GM18867 (cell line): ENCODE results near the gene LAIR1.
A peak's percentile ranks its signal among the peaks of the same experiment; 100 is the strongest.
"Not testable (repeated sequence)": the region's sequence is repeated elsewhere in the genome, so short reads cannot be mapped to it uniquely, and the experiment has no call there.

Experiments used
- ATAC-seq: cut with Tn5 transposase; IDR thresholded peaks from one replicate; pipeline ENCODE4 v1.9.1; 2021; ENCODE audit warnings: mild to moderate bottlenecking, moderate library complexity; ENCODE audit not compliant: unreplicated experiment

Gene LAIR1

DNA sequence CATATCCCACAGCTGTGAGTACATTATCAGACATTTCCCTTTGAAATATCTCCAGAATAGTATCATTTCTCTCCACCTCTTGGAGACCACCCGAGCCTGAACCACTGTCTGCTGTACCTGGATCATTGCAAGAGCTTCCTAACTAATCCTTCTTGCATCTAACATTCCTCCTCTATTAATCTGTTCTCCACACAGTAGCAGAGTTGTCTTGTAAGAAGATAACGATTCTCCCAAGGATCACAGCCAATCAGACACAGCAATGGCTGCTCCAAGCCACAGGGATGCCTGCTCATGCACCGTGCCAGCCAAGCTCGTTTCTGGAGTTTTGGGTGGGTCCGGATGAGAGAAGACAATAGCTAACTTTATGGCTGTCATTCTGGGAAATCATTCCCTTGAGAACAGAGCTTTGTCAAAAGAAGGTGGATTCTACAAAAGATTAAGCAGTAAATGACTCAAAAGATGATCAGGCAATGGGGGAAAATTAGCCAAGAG, 14.5 kb upstream of the LAIR1 start:
- ATAC-seq = no peak

DNA sequence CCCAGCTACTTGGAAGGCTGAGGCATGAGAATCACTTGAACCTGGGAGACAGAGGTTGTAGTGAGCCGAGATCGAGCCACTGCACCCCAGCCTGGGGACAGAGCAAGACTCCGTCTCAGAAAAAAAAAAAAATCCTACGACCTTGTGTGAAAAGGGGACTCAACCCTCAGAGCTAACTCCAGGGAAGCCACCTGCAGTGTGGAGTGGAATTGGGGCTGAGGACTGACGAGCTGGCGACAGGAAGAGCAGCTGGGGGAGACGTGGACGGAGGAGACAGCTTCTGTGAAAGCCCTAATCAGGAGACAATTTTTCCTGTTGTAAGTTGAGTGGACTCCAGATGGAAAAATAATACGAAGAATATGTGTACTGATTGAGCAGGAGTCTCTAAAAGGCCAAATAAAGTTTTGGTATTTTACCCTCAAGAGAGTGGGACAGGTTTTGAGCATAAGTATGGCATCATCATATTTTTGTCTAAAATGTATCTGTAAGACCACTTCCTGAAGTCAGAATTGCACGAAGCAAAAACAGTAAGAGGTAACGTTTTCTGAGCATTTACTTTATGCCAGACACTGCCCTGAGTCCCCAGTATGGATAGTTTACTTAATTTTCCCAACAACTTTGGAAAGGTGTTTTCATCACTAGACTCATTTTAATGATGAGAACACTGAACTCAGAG, 12.0 kb upstream of the LAIR1 start:
- no peak for ATAC-seq

DNA sequence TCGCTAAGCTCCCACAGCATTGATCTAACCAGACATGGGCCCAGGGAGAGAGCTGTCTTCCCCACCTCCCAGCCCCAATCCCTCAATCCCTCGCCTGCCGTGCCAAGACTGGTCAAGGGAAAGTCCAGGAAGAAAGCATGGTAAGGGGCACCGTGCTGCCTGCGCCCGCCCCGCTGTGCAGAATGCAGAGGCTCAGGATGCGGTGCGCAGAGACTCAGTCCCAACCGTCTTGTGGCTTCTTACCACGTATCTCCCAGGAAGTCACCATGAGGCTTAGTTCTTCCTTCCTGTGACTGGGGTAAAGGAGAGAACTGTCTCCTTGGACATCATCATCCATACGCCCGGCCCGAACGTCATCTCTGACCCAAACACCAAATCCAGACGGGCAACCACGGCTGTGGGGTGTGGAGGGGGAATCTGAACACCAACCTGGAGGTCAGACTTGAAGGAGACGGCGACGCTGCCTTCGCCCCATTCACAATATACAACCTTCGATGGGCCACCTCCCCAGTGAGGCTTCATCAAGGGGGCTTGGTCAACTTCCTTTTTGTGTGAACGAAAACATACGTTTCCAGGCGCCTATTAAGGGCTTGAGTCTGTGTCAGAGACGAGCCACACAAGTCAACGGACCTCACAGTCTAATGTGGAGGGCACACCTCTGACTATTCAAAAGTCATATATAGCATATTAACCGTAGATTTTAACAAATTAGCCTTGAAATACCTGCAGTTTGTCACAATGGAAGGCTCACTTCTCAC, 10.6 kb upstream of the LAIR1 start:
- ATAC-seq = not testable (repeated sequence)

DNA sequence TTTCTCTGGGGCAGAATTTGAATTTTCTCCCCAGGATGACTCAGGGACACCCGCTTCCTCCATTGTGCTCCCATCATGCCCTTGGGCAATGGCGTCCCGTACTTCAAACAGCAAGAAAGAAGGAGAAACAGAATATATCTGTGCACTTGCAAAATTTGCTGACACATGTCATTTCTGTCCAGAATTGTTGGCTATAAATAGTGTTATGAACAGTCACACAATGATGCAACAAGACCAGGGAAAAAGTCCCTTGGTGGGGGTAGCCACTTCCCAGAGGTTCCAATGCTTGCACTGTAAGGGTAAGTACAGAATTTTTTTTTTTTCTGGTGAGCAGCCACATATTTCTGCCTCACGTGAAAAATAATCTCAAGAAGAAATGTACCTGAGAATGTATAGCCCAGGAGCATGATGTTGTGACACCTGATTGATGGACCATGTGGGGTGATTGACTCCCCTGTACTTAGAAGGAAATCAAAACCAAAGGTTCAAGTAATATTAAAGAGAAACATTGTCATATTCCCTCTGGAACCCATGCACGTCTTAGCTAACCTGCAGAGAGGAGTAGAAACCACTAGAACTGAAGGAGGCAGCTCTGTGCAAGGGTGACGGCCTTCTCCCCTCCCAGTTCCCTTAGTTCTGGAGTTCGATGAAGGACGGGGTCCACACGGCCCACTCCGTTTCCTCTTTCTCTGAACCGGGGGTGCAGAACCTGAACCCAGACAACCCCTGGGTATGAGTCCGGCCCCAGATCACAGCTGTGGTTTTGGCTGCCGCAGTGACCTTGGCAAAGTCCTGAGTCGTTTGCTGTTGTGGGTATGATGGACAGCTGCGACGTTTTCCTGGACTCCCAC, 9.3 kb upstream of the LAIR1 start:
- no peak for ATAC-seq

DNA sequence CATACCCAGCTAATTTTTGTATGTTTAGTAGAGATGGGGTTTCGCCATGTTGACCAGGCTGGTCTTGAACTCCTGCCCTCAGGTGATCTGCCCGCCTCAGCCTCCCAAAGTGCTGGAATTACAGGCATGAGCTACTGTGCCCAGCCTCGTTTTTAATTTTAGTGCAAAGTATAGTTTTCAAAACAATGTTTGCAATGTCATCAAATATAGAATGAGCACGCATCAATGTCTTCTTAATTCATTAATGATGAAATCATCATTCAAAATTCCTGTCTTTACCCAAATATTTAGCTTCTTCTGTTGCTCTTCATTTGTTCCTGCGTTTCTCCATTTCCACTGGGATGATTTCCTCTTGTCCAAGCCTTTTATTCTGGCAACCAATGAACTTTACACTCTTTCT, 6.7 kb upstream of the LAIR1 start:
- ATAC-seq = not testable (repeated sequence)

DNA sequence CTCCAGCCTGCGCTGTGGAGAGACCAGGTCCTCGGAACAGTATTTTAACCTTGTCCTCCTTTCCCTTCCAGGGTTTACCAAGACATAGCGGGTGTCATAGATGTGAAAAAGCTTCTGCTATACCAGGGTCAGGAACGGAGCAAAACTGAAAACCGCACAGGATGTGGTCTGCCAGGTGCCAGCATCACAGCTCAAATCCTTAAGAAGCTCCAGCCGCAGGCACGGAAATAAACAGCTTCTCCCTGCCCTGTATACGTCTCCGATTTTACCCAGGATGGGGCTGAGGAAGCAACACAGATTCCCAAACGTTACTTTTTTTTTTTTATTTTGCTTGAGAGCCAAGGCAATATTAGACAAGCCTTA, 5.7 kb upstream of the LAIR1 start:
- not testable (repeated sequence) for ATAC-seq

DNA sequence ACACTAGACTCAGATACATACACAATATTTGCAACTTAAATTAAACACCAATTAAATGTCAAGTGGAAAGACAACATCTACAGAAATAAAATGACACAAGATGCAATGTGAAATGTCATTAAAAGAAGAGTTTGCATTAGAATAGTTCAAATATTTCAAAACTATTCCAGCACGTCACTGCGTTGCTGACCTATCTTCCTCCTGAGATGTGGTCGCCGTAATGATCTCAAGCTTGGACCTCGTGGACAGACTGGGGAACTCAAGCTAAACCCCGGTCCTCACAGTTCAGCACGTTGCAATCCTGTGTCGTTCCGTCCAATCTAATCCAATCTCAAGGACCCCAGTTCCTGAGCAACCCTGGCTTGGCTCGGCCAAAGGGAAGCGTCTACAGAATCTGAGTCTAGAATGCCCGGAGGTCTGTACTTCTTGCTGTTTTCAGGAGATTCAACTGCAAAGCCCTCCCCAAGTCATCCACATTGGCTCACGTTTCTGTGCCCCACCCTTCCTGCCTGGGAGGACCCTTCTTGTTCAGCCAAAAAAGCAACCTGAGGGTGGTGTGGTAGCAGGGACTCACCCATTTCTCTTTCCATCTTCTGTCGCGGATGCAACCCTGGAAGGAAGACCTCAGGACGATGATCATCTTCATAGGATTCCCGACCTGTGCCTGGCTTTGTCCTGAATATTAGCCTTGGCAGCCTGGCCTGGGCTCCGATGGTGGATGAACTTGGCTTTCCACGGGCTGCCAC, 5.1 kb upstream of the LAIR1 start:
- ATAC-seq = not testable (repeated sequence)

DNA sequence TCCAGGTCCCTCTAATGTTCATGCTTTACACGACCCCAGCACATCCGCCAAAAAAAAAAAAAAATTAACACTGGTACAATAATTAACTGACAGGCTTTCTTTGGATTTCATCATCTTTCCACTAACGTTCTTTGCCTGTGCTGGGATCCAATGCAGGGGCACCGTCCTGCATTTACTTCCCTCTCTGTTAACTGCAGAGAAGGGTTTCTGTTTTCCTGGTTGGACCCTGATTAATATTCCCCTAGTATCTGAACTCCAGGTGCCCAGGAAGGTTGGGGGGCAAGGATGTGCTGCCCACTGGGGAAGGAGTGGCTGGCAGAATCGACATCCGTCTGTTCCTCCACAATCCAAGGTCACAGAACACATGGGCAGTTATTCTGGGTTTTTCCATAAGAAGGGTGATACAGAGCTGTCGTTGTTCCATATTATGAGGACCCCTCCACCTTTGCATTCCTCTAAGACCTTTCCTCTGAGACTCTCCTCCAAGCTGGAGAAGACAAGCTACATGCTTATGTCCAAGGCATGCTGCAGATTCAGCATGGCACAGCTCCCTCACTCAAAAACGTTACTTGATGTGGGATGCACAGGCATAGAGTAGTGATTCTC, 4.5 kb upstream of the LAIR1 start:
- no peak for ATAC-seq

DNA sequence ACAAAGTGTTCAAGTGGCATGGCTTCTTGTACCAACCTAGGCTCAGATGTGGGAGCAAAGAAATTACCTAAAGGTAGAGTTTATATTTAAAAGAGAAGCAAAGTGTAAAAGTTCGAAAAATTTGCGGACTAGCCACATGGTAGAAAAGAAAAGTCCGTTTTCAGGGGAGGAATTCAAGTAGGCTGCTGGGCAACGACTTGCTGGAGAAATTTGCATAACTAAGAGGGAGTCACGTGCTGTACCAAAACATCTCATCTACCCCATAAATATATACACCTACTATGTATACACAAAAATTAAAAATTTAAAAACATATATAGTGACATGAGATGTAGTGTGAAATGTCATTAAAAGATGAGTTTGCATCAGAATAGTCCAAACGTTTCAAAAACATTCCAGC, 2.1 kb upstream of the LAIR1 start:
- no peak for ATAC-seq

DNA sequence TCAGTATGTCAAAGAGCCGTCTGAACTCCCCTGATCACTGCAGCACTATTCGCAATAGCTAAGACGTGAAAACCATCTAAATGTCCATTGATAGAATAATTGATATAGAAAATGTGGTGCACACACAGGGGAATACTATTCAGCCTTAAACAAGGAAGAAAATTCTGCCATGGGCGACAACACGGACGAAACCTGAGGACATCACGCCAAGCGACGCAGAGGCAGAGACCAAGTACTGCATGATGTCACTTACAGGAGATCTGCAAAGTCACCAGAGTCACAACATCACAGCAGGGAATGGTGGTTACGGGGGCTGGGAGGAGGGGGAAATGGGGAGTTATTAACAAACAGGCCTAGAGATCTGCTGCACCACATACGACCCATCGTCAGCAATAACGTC, 1.1 kb upstream of the LAIR1 start:
- ATAC-seq = not testable (repeated sequence)

DNA sequence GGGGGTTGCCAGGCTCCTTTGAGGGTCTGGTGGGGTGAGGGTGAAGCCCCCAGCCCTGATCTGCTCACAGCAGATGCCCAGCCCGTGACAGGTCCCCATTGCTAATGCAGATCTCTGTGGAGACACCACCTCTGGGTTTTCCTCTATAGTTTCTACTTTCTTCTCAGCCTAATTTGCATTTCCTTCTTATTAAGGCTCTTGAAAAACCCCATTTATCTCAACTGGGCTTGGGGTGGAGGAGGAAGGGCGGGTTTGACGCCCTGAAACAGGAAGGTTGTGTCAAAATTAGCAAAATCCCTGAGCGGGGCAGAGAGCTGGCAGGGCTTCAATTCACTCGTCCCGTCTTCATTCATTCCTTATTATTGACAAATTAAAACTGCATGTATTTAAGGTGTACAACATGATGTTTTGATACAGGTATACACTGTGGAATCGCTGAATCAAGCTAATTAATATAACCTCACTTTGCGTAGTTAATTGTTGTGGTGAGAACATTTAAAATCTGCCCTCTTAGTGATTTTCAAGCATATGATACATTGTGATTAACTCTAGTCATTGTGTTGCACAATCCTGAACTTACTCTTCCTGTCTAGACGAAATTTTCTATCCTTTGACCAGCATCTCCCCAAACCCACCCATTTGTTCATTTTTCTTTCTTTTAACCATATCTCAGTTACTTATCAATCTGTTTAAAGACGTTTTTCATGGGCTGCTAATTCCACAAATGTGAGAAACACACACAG, 2.9 kb downstream of the LAIR1 start:
- ATAC-seq = not testable (repeated sequence)

DNA sequence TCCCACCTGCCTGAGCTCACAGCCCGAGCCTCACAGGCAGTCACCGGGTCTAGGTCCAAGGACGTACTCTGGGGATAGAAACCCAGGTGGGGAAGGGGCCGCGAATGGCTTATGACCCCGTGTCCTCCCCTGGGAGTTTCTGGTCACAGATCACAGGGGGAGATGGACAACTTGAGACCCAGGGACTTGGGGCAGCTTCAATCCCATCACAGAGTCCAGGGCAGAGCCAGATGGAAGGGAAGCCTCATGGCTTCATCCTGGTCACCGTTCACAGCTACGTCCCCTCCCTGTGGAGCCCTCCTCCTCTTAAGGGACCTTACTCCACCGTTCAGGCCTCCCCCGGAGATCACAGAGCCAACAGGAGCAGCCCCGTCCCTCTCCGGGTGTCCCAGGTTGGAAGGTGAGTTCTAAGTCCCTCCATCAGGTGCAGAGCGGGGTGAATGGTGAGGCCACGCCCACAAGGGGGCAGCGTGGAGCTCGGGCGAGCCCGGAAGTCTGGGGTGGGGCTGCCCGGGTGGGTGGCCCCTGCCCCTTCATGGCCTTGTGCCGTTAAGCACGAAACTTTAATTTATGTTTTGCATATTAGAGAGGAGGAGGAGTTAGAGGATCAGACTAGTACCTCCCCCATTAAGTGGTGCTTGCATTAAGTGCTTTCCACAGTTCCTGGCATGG, 5.4 kb downstream of the LAIR1 start:
- ATAC-seq = peak; percentile 60

DNA sequence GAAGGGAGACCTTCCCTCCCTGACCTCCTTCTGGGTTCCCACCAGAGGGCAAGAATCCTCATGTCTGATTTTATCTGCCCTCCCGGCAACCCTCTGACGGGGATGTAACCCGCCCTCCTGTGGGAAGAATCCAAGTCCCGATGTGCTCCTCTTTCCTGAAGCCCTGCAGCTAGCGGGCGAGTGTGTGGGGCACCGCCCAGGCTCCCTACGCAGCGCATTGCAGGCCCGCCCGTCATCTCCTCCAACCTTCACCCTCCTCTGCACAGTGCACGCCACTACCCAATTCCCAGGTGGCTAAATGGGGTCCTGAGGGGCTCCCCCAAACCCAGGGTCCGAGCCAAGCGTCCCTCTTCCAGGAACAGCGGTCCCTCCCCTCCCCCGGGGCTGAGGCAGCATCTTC, 7.3 kb downstream of the LAIR1 start:
- ATAC-seq = no peak

DNA sequence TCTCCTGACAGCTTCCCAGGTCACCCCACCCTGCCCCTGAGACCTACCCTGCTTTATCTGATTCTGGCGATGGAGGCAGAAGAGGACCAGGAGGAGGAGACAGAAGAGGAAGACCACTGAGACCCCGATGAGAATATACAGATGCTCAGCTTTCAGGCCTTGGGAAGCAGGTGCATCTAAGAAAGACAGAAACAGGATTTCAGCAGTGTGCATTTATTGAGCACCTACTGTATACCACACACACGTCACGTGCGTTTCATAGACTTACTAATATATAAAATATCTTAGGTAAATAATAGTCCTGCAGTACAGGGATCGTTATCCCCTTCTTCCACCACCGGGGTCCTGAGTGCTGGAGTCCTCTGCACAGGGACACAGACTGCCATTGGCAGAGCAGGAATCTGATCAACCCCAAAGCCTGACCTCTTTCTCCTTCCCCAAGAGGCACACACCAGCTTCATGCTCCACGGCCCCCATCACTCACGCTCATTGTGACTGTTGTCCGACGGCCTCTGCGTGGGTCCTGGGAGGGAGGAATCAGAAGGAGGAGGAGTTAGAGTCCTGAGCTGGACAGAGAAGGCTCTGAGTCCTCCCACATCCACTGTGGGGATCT, 8.2 kb downstream of the LAIR1 start:
- ATAC-seq = no peak

DNA sequence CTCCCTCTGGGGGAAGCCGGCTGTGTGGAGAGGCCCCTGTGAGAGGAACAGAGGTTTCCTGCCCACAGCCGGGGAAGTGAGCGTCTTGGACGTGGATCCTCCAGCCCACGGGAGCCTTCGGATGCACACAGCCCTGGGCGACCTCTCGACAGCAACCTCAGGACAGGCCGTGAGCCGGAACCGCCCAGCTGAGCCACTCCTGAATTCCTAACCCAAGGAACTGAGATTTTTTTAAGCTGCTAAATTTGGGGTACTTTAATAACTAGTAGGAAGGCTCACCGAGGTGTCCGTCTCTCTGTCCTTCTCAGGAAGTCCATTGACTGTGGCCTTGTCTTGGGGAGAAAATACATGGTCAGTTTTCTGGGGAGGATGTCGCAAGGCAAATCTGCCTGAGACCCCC, 9.1 kb downstream of the LAIR1 start:
- ATAC-seq = no peak

DNA sequence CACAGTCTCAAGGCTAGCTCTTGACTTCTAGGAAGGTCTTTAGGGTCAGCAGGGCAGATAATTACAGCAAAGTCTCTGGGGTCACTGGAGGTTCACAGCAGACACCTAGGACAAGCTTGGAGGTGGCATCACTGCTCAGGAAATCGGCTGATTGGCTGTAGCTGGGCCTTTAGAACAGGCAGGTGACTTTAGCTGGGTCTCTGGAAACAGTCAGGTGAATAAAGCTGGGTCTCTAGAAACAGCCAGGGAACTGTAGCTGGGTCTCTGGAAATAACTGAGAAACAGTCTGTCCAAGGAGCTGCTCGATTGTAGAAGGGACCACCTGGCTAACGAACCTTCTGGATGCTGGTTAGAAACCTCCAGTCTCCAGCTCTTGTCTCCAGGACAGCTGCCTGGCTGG, 10.0 kb downstream of the LAIR1 start:
- no peak for ATAC-seq

DNA sequence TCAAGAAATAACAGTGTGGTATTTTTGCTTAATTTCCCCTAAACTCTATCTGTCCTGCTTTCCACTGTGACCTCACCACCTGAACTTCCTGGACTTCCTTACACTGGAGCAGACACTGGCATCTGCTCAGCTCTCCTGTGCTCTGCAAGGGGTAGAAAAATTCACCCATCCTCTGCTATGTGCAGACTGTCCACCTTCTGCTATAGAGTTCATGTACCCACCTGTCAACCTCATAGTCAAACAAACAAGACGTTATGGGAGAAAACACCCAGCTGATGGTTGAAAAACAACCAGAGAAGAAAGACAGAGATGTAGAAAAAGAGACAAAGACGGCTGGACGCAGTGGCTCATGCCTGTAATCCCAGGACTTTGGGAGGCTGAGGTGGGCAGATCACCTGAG, 12.2 kb downstream of the LAIR1 start:
- ATAC-seq = no peak

DNA sequence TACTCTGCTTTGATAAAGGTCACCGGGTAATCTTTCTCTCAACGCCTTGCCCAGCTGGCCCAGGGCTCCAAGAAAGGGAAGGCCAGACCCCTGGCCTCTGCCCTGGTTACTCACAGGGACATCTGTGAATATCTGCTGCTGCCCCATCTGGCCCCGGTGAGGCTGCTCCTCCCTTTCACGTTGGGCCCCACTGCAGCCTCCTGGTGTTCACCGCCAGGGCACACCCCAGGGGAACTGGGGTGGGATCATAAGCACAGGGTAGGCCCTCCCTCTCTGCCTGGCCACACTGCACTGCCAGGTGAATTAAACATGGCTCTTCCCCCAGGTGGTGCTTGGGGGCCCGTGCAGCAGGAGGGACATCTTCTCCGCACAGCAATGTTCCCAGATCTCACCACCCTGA, 12.7 kb downstream of the LAIR1 start:
- no peak for ATAC-seq

DNA sequence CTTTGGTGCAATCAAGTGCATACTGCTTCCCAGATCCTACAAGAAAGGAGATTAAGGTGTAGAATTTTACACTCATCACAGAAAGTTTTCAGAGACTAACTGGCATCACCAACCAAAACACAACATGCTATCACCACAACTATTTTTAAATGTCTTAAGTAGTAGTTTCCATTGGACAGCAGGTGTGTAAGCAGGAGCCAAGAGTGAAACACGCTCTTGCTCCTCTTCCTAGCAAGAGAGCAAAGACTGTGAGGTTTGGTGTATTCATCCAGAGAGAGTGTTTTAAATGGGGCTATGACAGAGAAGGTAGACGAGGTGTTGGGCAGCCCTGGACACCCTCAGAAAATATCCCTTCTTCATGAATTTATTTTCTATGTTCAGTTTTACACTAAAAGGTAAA, 13.3 kb downstream of the LAIR1 start:
- no peak for ATAC-seq
